ENCODE data around the gene KRTAP9-2.

- TF ChIP-seq EZH2 (IDR thresholded peaks at IDR 0.05), result no peak
- TF ChIP-seq CTCF (IDR thresholded peaks at IDR 0.05), result no peak
- no peak for TF ChIP-seq EZH2phosphoT487 (IDR thresholded peaks at IDR 0.05)
These were observed 2.6 kb upstream of the KRTAP9-2 start for GRCh38 chr17:41223821-41224220.
